NCI-H510A (cell line): ENCODE measurements around the gene SAMD4B.

Source experiments
- DNase-seq: peaks from one replicate; lab custom pipeline; 2025; lab: John Stamatoyannopoulos, UW

The SAMD4B gene

GRCh38 chr19:39390751-39391437 is 48.7 kb downstream of the SAMD4B start, which contains the start of the genes MED29 and PAF1:
Gene MED29 (plus strand): TSS chr19:39391378. CDS start chr19:39391423, 45 bp downstream.
Gene PAF1 (minus strand): TSS chr19:39391106. CDS start chr19:39390864, 242 bp downstream.
- peak; percentile 98 for DNase-seq

GRCh38 chr19:39397360-39398296 is 55.4 kb downstream of the SAMD4B start:
- DNase-seq: peak; percentile 68

GRCh38 chr19:39398297-39398864 is 56.2 kb downstream of the SAMD4B start:
- no peak for DNase-seq

GRCh38 chr19:39399668-39400050 is 57.4 kb downstream of the SAMD4B start:
- no peak for DNase-seq

- DNase-seq: no peak
These were observed 57.8 kb downstream of the SAMD4B start for GRCh38 chr19:39400061-39400460.

- no peak for DNase-seq
These were observed 58.9 kb downstream of the SAMD4B start for GRCh38 chr19:39401070-39401548.

GRCh38 chr19:39401549-39402345 is 59.5 kb downstream of the SAMD4B start:
- no peak for DNase-seq

GRCh38 chr19:39402346-39403300 is 60.4 kb downstream of the SAMD4B start:
- peak; percentile 47 for DNase-seq

GRCh38 chr19:39403331-39404312 is 61.4 kb downstream of the SAMD4B start:
- peak; percentile 78 for DNase-seq

GRCh38 chr19:39405261-39405957 is 63.2 kb downstream of the SAMD4B start:
- DNase-seq: peak; percentile 46

GRCh38 chr19:39405958-39406655 is 63.9 kb downstream of the SAMD4B start:
- no peak for DNase-seq

- peak; percentile 68 for DNase-seq
These were observed 64.6 kb downstream of the SAMD4B start, which contains the start of gene ZFP36 for GRCh38 chr19:39406656-39407409. Gene ZFP36 (plus strand): TSS chr19:39406847. CDS start chr19:39406905, 58 bp downstream.

GRCh38 chr19:39407410-39407659 is 65.1 kb downstream of the SAMD4B start:
- DNase-seq: no peak

GRCh38 chr19:39407660-39408391 is 65.6 kb downstream of the SAMD4B start:
- DNase-seq: no peak

GRCh38 chr19:39408392-39409207 is 66.4 kb downstream of the SAMD4B start:
- DNase-seq: no peak
